Measurements from ENCODE around the gene GFOD2.

The GFOD2 gene

GRCh38 chr16:67719048-67719777 is at the start of gene GFOD2:
GFOD2 (minus strand) TSS chr16:67719316; CDS start chr16:67685715, 33,601 bp downstream.
- TF ChIP-seq CTCF (IDR thresholded peaks at IDR 0.05; ENCODE audit: insufficient read depth, low read depth, low read length, missing control alignments) = no peak
- H3K4me3 ChIP-seq (ENCODE audit: low read length) = peak within 1 kb of the TSS; percentile 85
- DNase-seq (ENCODE audit: low read depth) = peak; percentile 96

- peak; percentile 76 for DNase-seq (ENCODE audit: low read depth)
- no peak overlapping the region for H3K4me3 ChIP-seq (ENCODE audit: low read length)
- TF ChIP-seq CTCF (IDR thresholded peaks at IDR 0.05; ENCODE audit: insufficient read depth, low read depth, low read length, missing control alignments) = no peak
Observed at GRCh38 chr16:67767953-67768352, 48.8 kb upstream of the GFOD2 start.

DNA sequence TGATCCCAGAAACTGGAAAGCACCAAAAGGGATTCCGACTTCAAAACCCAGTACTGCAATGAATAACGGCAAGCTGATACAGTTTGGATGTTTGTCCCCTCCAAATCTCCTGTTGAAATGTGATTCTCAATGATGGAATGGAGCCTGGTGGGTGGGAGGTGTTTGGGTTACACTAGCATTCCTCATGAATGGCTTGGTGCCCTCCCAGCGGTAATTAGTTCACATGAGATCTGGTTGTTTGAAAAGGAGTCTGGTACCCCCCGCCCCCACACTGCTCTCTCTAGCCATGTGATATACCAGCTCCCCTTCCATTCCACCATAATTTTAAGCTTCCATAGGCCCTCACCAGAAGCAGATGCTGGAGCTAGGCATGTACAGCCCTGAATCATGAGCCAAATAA is 47.2 kb upstream of the GFOD2 start:
- DNase-seq (ENCODE audit: low read depth) = no peak
- no peak overlapping the region for H3K4me3 ChIP-seq (ENCODE audit: low read length)
- no peak for TF ChIP-seq CTCF (IDR thresholded peaks at IDR 0.05; ENCODE audit: insufficient read depth, low read depth, low read length, missing control alignments)

GRCh38 chr16:67764158-67764667 is 45.1 kb upstream of the GFOD2 start:
- no peak for DNase-seq (ENCODE audit: low read depth)
- H3K4me3 ChIP-seq (ENCODE audit: low read length) = no peak overlapping the region
- no peak for TF ChIP-seq CTCF (IDR thresholded peaks at IDR 0.05; ENCODE audit: insufficient read depth, low read depth, low read length, missing control alignments)

DNA sequence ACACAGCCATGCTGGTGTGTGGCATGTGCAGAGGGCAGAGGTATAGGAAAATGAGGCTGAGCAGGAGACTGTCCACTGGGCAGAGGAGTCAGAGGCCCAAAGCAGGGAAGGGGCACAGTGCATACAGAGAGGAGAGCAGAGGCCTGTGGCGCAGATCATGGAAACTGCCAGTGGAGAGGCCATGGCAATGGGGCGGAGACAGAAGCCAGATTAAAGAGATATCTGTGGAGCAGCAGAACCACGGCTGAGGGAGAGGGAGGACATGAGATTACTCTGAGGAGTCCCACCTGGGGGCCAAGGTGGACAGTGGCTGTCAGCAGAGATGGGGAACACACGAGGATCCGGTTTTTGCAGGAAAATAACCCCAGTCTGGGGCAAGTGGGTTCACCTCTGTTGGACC is 44.0 kb upstream of the GFOD2 start:
- no peak for DNase-seq (ENCODE audit: low read depth)

DNA sequence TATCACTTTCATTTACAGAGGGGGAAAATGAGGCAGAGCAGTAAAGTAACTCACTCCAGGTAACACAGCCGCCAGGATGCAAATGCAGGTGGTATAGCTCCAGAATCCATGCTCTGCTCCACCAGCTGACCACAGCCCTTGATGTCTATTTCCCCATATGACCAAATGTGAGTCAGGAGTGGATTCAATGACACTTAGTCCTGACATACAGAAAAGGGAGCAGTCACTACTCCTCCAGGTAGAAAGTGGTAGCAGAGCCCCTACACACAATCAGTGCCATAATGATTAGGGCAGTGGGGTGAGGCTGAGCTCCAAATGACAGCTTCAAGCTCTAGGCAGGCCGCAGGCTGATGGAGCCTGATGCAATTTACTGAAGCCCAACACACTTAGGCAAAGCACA is 43.3 kb upstream of the GFOD2 start:
- no peak overlapping the region for H3K4me3 ChIP-seq (ENCODE audit: low read length)
- peak; percentile 30 for DNase-seq (ENCODE audit: low read depth)
- TF ChIP-seq CTCF (IDR thresholded peaks at IDR 0.05; ENCODE audit: insufficient read depth, low read depth, low read length, missing control alignments) = no peak

More for the DNA sequence above, 44.0 kb upstream of the GFOD2 start:
- H3K4me3 ChIP-seq (ENCODE audit: low read length) = no peak overlapping the region
- no peak for TF ChIP-seq CTCF (IDR thresholded peaks at IDR 0.05; ENCODE audit: insufficient read depth, low read depth, low read length, missing control alignments)

DNA sequence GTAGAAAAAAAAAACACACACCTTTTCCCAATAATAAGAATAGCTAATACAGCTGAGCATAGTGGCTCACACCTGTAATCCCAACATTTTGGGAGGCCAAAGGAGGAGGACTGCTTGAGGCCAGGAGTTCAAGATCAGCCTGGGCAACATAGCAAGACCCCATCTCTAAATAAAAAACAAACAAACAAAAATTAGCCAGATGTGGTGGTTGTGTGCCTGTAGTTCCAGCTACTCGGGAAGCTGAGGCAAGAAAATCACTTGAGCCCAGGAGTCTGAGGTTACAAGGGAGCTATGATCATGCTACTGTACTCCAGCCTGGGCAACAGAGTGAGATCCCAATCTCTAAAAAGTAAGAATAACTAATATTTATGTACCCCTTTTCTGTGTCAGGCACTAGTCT is 42.8 kb upstream of the GFOD2 start:
- no peak for DNase-seq (ENCODE audit: low read depth)
- H3K4me3 ChIP-seq (ENCODE audit: low read length) = no peak overlapping the region
- no peak for TF ChIP-seq CTCF (IDR thresholded peaks at IDR 0.05; ENCODE audit: insufficient read depth, low read depth, low read length, missing control alignments)
